Measurements from ENCODE around the gene RPS6KA2. TPM values are rescaled to one million over a fixed set of nuclear protein-coding genes. Genes with fewer than 3 reads are reported as not detected.

RPS6KA2 gene
- total RNA-seq, 2 donors from 2014 or later: 59.5 to 75.4 TPM

GRCh38 chr6:166470863-166471410 is 156.1 kb downstream of the RPS6KA2 start:
- ATAC-seq (ENCODE audit: insufficient number of reproducible peaks, low FRiP score, low read depth): no peak
- no peaks in the 10 kb centered on the region for H3K36me3 ChIP-seq
- no peak for DNase-seq (ENCODE audit: low spot score)
- no peak for TF ChIP-seq CTCF (IDR thresholded peaks at IDR 0.05)
- H3K9me3 ChIP-seq: no peaks in the 10 kb centered on the region
- H3K4me3 ChIP-seq: no peak overlapping the region
- H3K27me3 ChIP-seq (replicated peaks; ENCODE audit: insufficient read depth): no peaks in the 10 kb centered on the region
- peaks cover 0 to 6% of the 10 kb centered on the region in 2 donors for H3K4me1 ChIP-seq (ENCODE audit: control insufficient read depth in 1 of 2, low read depth in 2 of 2)
- no peak overlapping the region for H3K27ac ChIP-seq

- H3K4me3 ChIP-seq: no peak overlapping the region
- no peak for ATAC-seq (ENCODE audit: insufficient number of reproducible peaks, low FRiP score, low read depth)
- no peaks in the 10 kb centered on the region for H3K27me3 ChIP-seq (replicated peaks; ENCODE audit: insufficient read depth)
- TF ChIP-seq CTCF (IDR thresholded peaks at IDR 0.05): no peak
- H3K27ac ChIP-seq: no peak overlapping the region
- no peaks in the 10 kb centered on the region for H3K36me3 ChIP-seq
- H3K4me1 ChIP-seq (ENCODE audit: control insufficient read depth in 1 of 2, low read depth in 2 of 2): peaks cover 0 to 13% of the 10 kb centered on the region in 2 donors
- H3K9me3 ChIP-seq: no peaks in the 10 kb centered on the region
- DNase-seq (ENCODE audit: low spot score): no peak
Observed at GRCh38 chr6:166470029-166470862, 156.8 kb downstream of the RPS6KA2 start.

GRCh38 chr6:166469426-166469961 is 157.6 kb downstream of the RPS6KA2 start:
- Histone ChIP-seq H3K27ac (no peak overlapping the region), H3K36me3 (no peaks in the 10 kb centered on the region), H3K4me1 (ENCODE audit: control insufficient read depth in 1 of 2, low read depth in 2 of 2) (peaks cover 0 to 19% of the 10 kb centered on the region in 2 donors), H3K4me3 (no peak overlapping the region), H3K9me3 (no peaks in the 10 kb centered on the region), H3K27me3 (replicated peaks; ENCODE audit: insufficient read depth) (no peaks in the 10 kb centered on the region)
- no peak for TF ChIP-seq CTCF (IDR thresholded peaks at IDR 0.05)
- ATAC-seq (ENCODE audit: insufficient number of reproducible peaks, low FRiP score, low read depth) (no peak), DNase-seq (ENCODE audit: low spot score) (no peak)

GRCh38 chr6:166467436-166468000 is 159.5 kb downstream of the RPS6KA2 start:
- ATAC-seq (ENCODE audit: insufficient number of reproducible peaks, low FRiP score, low read depth): no peak
- no peak overlapping the region for H3K27ac ChIP-seq

More at GRCh38 chr6:166467436-166468000, 159.5 kb downstream of the RPS6KA2 start:
- no peak for TF ChIP-seq CTCF (IDR thresholded peaks at IDR 0.05)
- no peaks in the 10 kb centered on the region for H3K36me3 ChIP-seq
- H3K9me3 ChIP-seq: no peaks in the 10 kb centered on the region
- H3K27me3 ChIP-seq (replicated peaks; ENCODE audit: insufficient read depth): no peaks in the 10 kb centered on the region
- H3K4me3 ChIP-seq: no peak overlapping the region
- no peak for DNase-seq (ENCODE audit: low spot score)
- H3K4me1 ChIP-seq (ENCODE audit: control insufficient read depth in 1 of 2, low read depth in 2 of 2): peaks cover 0 to 24% of the 10 kb centered on the region in 2 donors
